HG03460 (cell line): ENCODE results near the gene DNAJC11.
"Not testable (repeated sequence)": the region's sequence is repeated elsewhere in the genome, so short reads cannot be mapped to it uniquely, and the experiment has no call there.

ENCODE experiments used
- ATAC-seq: cut with Tn5 transposase; IDR thresholded peaks from one replicate; pipeline ENCODE4 v1.9.1; 2021; ENCODE audit not compliant: unreplicated experiment

Gene DNAJC11

GRCh38 chr1:6601049-6601922, 100.3 kb downstream of the DNAJC11 start:
- no peak for ATAC-seq

GRCh38 chr1:6600410-6601048, 101.1 kb downstream of the DNAJC11 start:
- ATAC-seq = no peak

GRCh38 chr1:6599991-6600390, 101.6 kb downstream of the DNAJC11 start:
- not testable (repeated sequence) for ATAC-seq

GRCh38 chr1:6599141-6599975, 102.3 kb downstream of the DNAJC11 start:
- no peak for ATAC-seq

GRCh38 chr1:6597777-6598131, 103.9 kb downstream of the DNAJC11 start:
- no peak for ATAC-seq

- no peak for ATAC-seq
These were observed 104.5 kb downstream of the DNAJC11 start for GRCh38 chr1:6596886-6597776.

- no peak for ATAC-seq
These were observed 105.3 kb downstream of the DNAJC11 start for GRCh38 chr1:6596351-6596750.

GRCh38 chr1:6594977-6595740, 106.5 kb downstream of the DNAJC11 start:
- no peak for ATAC-seq

GRCh38 chr1:6593810-6594209, 107.8 kb downstream of the DNAJC11 start:
- no peak for ATAC-seq

GRCh38 chr1:6592865-6593593, 108.6 kb downstream of the DNAJC11 start:
- no peak for ATAC-seq

GRCh38 chr1:6592441-6592840, 109.2 kb downstream of the DNAJC11 start:
- ATAC-seq = no peak

GRCh38 chr1:6591644-6592043, 110.0 kb downstream of the DNAJC11 start:
- ATAC-seq = no peak

- ATAC-seq = no peak
These were observed 110.4 kb downstream of the DNAJC11 start for GRCh38 chr1:6591222-6591621.

GRCh38 chr1:6590046-6590445, 111.6 kb downstream of the DNAJC11 start:
- ATAC-seq = no peak

- no peak for ATAC-seq
These were observed 112.6 kb downstream of the DNAJC11 start for GRCh38 chr1:6588893-6589520.

- no peak for ATAC-seq
These were observed 113.3 kb downstream of the DNAJC11 start for GRCh38 chr1:6588128-6588892.

- ATAC-seq = no peak
These were observed 114.2 kb downstream of the DNAJC11 start for GRCh38 chr1:6587261-6588005.
